Endothelial cell of hepatic sinusoid (primary cell): ENCODE data around the gene TTLL13.

Experiments
- in situ Hi-C: cut with HindIII; loops from 2 replicates; pipeline ENCODE4 v1.10.0; 2017; ENCODE audit warnings: low sequenced_read_pairs

The TTLL13 gene

GRCh38 chr15:90214553-90215196 lies 34.7 kb upstream of the TTLL13 start:
- in situ Hi-C loops = loop anchor here (5.0 kb wide), 1 partner anchor 72 kb away; no protein-coding TSS in a partner anchor

DNA sequence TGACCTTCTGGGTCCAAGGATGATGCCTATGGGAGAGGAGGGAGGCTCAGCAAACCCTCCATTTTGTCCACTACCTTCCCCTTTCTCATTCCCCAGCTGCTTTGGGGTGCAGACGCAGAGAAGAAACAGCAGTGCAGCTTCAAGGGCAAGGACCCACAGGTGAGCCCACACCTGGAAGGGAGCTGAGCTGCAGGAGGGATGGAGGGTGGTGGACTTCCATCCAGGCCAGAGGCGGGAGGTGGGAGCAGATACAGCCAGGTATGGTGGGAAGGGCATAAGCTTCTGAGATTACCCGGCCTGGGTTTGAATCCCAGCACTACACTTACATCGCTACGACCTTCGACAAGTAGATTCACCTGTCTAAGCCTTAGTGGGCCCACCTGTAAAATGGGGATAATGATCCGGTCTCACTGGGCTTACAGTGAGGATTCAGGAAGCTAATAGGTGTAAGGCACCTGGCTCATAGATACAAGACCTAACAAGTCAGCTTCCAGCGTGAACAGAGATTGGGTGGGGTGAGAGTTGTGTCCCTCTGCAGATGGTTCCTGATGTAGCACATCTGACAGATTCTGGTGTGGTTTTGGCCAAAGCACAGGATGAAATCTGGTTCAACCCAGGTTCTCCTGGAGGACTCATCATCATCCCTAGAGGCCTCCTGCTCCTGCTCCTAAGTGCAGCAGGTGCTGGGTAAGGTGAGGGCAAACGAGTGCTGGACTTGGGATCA lies 31.5 kb upstream of the TTLL13 start:
- in situ Hi-C loops = loop anchor here (5.0 kb wide), 1 partner anchor 76 kb away; no protein-coding TSS in a partner anchor

GRCh38 chr15:90219421-90220141 lies 29.8 kb upstream of the TTLL13 start:
- in situ Hi-C loops = loop anchor here (5.0 kb wide), 1 partner anchor 77 kb away; no protein-coding TSS in a partner anchor

GRCh38 chr15:90221246-90221900 lies 28.0 kb upstream of the TTLL13 start:
- in situ Hi-C loops = no loop called here

- in situ Hi-C loops = no loop called here
Measured at GRCh38 chr15:90222547-90222946, 26.8 kb upstream of the TTLL13 start.

GRCh38 chr15:90223441-90224165 lies 25.8 kb upstream of the TTLL13 start:
- in situ Hi-C loops = no loop called here

DNA sequence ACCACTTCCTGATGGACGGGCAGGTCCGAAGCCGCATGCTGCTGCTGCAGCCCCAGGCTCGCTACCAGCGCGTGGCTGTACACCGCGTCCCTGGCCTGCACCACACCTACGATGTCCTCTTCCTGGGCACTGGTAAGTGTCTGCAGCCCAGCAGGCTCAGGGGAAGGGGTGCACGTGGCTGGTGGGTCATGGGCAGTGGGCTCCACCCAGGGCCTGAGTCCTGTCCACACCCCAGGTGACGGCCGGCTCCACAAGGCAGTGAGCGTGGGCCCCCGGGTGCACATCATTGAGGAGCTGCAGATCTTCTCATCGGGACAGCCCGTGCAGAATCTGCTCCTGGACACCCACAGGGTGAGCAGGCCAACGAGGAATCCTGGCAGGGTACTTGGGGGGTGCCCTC lies 24.3 kb upstream of the TTLL13 start:
- in situ Hi-C loops = no loop called here

- in situ Hi-C loops = no loop called here
Measured at GRCh38 chr15:90225504-90226234, 23.7 kb upstream of the TTLL13 start.

- in situ Hi-C loops = no loop called here
Measured at GRCh38 chr15:90227336-90227735, 22.0 kb upstream of the TTLL13 start.

DNA sequence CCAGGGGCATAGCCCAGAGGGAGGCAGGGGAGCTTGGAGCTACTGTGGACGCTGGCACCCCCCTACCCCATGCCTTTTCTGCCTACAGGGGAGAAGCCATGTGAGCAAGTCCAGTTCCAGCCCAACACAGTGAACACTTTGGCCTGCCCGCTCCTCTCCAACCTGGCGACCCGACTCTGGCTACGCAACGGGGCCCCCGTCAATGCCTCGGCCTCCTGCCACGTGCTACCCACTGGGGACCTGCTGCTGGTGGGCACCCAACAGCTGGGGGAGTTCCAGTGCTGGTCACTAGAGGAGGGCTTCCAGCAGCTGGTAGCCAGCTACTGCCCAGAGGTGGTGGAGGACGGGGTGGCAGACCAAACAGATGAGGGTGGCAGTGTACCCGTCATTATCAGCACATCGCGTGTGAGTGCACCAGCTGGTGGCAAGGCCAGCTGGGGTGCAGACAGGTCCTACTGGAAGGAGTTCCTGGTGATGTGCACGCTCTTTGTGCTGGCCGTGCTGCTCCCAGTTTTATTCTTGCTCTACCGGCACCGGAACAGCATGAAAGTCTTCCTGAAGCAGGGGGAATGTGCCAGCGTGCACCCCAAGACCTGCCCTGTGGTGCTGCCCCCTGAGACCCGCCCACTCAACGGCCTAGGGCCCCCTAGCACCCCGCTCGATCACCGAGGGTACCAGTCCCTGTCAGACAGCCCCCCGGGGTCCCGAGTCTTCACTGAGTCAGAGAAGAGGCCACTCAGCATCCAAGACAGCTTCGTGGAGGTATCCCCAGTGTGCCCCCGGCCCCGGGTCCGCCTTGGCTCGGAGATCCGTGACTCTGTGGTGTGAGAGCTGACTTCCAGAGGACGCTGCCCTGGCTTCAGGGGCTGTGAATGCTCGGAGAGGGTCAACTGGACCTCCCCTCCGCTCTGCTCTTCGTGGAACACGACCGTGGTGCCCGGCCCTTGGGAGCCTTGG lies 21.3 kb upstream of the TTLL13 start:
- in situ Hi-C loops = no loop called here

DNA sequence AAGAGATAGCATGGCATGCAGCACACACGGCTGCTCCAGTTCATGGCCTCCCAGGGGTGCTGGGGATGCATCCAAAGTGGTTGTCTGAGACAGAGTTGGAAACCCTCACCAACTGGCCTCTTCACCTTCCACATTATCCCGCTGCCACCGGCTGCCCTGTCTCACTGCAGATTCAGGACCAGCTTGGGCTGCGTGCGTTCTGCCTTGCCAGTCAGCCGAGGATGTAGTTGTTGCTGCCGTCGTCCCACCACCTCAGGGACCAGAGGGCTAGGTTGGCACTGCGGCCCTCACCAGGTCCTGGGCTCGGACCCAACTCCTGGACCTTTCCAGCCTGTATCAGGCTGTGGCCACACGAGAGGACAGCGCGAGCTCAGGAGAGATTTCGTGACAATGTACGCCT lies 20.4 kb upstream of the TTLL13 start:
- in situ Hi-C loops = no loop called here

DNA sequence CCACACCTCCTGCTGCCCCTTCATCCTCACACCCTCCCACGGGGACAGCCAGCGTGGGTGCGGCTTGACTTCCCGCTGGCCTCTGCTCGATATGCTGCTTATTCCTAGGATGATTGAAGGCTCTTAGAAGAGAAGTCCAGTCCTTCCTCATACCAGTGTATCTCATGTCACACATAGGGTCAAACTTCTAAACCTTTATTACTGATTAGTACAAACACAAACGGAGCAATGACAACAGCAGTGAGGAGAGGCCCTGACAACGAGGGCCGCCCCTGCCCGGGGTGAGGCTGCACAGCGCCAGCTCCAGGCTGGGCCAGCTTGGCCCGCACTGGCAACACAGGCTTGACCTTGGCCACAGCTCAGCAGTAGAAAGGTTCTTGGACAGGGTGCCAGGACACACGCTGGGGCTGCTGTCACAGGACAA lies 19.3 kb upstream of the TTLL13 start:
- in situ Hi-C loops = no loop called here

DNA sequence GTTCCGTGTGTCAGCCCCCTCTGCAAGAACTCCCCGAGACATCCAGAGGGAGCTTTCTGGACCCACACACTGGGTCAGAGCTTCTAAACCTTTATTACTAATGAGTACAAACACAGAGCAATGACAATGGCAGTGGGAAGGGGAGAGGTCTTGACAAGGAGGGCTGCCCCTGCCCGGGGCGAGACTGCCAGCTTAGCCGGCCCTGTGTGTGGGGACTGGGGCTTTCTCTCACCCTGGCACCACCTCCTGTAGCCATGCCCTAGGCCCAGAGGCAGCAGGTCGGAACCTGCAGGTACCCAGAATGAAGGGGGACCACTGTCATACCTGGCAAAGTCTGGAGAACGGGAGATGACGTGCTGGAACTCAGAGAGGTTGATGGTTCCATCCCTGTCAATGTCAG lies 18.7 kb upstream of the TTLL13 start:
- in situ Hi-C loops = no loop called here

GRCh38 chr15:90231028-90232017 lies 18.0 kb upstream of the TTLL13 start:
- in situ Hi-C loops = no loop called here

GRCh38 chr15:90232196-90232595 lies 17.2 kb upstream of the TTLL13 start:
- in situ Hi-C loops = no loop called here

DNA sequence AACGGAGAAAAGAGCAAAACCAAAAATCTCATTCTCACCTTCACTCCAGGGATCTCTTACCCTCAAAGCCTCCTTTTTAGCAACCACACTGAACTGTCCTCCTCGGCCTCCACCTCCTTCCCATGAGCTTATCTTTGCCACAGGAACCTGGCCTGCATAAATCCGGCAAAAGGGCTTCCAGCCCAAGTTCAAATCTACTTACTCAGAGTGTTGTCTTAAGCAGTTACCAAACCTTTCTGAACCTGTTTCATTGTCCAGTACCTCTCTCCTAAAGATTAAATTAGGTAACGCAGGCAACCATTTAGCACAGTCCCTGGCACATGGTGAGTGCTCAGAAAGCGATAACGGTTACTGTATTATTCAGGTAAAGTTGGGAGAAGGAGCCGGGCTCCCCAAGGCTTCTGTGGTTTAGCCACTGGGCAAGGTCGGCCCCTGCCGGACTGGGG lies 16.4 kb upstream of the TTLL13 start:
- in situ Hi-C loops = no loop called here

DNA sequence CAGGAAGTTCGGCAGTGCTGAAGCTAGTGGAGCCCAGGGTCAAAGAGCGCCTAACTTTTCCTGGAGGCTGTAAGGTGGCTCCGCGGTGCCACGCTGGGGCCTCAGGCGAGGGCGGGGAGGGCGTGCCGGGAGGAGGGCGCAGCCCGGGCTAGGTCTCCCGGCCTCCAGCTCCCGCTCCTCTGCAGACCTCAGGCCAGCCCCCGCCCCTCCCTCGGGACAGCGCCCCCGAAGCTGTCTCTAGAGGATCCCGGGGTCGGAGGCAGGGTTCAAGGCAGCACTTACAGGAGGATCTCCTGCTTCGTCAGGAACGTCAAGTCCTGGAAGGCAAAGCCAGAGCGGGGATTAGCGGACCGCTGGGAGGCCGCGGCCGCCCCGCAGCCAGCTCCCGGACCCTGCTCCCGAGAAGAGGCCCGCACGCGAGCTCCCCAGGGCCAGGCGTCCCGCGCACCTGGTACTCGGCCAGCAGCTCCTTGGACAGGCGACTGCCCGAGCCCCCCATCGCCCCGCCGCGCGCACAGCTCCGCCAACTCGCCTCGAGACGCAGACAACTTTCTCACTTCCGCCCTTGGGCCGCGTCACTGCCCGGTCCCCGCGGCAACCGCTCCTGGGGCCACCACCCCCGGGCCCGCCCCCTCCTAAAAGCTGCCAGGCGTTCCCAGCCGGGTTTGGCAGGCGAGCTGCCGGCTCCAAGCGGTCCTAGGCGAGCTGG lies 15.8 kb upstream of the TTLL13 start, which contains the start of gene CIB1:
Gene CIB1 (minus strand): TSS at position 555 of the 709 bp plus-strand sequence. CDS start 56 bp downstream, at position 499.
- in situ Hi-C loops = no loop called here
